MM.1S (cell line): ENCODE results near the gene OSMR.

Experiments used
- EZH2 ChIP-seq: fragments of 300-600 bp; sonication (generic); optimal IDR thresholded peaks from 2 replicates; pipeline ENCODE3; 2017; ENCODE audit warnings: low read depth, mild to moderate bottlenecking, antibody characterized with exemption, low read length, mixed read lengths
- EZH2phosphoT487 ChIP-seq: fragments of 300-600 bp; sonication (generic); IDR thresholded peaks from 2 replicates; pipeline ENCODE4 v1.6.1; 2018; ENCODE audit warnings: antibody characterized with exemption, low read length
- TF ChIP-seq, protein P1 (sequence below): fragments of 300-600 bp; sonication (generic); IDR thresholded peaks from 2 replicates; pipeline ENCODE4 v1.5.1; 2016; ENCODE audit warnings: antibody characterized with exemption, low read length, mixed read lengths

DNA sequence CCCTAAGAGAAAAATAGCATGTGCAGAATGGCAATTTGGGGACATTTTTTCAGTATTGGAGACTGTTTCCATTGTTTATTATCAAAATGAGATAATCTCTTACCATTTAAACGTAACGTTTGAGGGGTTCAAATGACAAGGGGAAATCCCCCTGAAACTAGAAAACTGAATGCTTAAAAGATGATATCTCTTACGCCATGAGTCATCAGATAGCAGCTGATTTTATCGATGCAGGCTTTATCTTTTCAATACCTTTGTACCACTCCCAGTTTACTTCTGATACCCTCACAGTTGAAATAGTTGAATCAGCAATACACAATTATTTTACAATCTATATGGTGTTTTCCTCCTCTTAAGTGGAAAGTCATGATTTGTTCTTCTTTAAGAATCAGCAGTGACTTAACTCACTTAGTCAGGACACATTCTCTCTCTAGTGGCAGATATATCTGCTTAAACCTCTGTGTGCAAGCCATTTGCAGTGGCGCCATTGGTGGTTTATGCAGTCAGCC, 29.2 kb downstream of the OSMR start:
- TF ChIP-seq EZH2 (no peak), EZH2phosphoT487 (no peak)
- TF ChIP-seq, protein P1, sequence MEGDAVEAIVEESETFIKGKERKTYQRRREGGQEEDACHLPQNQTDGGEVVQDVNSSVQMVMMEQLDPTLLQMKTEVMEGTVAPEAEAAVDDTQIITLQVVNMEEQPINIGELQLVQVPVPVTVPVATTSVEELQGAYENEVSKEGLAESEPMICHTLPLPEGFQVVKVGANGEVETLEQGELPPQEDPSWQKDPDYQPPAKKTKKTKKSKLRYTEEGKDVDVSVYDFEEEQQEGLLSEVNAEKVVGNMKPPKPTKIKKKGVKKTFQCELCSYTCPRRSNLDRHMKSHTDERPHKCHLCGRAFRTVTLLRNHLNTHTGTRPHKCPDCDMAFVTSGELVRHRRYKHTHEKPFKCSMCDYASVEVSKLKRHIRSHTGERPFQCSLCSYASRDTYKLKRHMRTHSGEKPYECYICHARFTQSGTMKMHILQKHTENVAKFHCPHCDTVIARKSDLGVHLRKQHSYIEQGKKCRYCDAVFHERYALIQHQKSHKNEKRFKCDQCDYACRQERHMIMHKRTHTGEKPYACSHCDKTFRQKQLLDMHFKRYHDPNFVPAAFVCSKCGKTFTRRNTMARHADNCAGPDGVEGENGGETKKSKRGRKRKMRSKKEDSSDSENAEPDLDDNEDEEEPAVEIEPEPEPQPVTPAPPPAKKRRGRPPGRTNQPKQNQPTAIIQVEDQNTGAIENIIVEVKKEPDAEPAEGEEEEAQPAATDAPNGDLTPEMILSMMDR, result no peak
